Measurements from ENCODE around the gene POU4F1.
"Not testable (repeated sequence)": the region's sequence is repeated elsewhere in the genome, so short reads cannot be mapped to it uniquely, and the experiment has no call there.

Gene POU4F1

GRCh38 chr13:78603240-78603957 is at the start of gene POU4F1:
POU4F1 (minus strand) TSS chr13:78603552; CDS start chr13:78603326, 226 bp downstream.
- H3K27ac ChIP-seq, result no peak within 1 kb of the TSS
- no peak for TF ChIP-seq CTCF (IDR thresholded peaks at IDR 0.05)
- no peak for TF ChIP-seq ZFX (IDR thresholded peaks at IDR 0.05; ENCODE audit: borderline replicate concordance)

DNA sequence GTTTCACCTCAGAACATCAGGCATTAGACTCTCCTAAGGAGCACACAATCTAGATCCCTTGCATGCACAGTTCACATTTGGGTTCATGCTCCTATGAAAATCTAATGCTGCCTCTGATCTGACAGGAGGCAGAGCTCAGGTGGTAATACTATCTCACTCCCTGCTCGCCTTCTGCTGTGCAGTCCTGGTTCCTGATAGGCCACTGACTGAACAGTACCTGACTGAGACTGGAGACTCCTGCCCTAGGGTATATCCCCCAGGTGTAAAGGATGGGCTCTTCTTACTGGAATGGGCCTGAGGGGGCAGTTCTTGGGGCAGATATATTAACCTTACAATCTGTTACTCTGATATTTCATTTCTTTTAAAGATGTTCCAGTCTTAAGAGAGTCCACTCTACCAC is 49.3 kb upstream of the POU4F1 start:
- H3K27ac ChIP-seq, result no peak overlapping the region
- TF ChIP-seq ZFX (IDR thresholded peaks at IDR 0.05; ENCODE audit: borderline replicate concordance) (no peak), CTCF (IDR thresholded peaks at IDR 0.05) (no peak)

DNA sequence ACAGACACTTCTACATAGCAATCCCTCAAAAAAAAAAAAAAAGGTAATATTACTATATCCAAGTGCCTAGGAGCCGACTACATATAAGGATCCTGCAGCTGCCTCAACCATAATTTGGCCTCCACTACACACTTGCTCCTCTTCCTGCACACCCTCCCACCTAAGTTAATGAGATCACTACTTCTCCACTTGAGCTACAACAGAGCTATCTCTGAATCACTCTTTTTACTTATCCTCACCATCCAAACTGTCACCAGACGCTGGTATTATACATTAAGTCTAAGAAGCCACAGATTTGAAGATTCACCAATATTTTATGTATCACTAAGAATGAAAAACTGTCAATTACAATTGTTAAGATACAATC is 47.3 kb upstream of the POU4F1 start:
- TF ChIP-seq ZFX (IDR thresholded peaks at IDR 0.05; ENCODE audit: borderline replicate concordance) (no peak), CTCF (IDR thresholded peaks at IDR 0.05) (no peak)
- H3K27ac ChIP-seq, result no peak overlapping the region

DNA sequence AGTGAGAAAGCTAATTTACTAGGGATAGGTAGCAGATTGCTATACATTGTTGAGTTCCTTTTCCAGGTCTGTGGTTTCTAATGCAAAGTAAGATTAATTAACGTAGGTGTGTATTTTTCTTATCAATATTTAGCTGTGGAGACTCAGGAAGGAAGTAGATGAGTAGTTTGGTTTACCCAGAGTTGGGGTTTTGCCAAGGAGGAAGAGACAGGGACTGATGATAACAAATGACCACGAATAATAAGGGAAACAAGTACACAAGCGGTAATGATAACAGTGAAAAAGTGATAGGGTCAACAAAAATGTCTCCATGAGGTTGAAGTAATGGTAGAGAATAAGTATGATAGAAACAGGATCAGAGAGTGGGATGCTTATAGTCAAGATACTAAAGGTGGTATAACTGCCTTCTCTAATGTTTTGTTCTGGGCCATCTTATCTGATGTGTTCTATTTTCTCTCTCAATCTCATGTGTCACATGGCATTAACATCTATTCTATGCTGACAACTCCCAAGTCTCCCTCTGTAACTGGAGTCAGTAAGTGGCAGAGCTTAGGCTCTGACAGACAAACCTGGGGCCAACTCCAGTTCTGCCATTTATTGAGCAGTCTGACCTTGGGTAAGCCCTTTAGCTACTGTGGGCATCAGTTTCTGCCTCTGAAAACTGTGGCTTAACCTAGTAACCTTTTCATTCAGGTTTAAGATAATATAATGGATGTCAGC is 46.8 kb upstream of the POU4F1 start:
- TF ChIP-seq CTCF (IDR thresholded peaks at IDR 0.05) (no peak), ZFX (IDR thresholded peaks at IDR 0.05; ENCODE audit: borderline replicate concordance) (no peak)
- H3K27ac ChIP-seq, result no peak overlapping the region

DNA sequence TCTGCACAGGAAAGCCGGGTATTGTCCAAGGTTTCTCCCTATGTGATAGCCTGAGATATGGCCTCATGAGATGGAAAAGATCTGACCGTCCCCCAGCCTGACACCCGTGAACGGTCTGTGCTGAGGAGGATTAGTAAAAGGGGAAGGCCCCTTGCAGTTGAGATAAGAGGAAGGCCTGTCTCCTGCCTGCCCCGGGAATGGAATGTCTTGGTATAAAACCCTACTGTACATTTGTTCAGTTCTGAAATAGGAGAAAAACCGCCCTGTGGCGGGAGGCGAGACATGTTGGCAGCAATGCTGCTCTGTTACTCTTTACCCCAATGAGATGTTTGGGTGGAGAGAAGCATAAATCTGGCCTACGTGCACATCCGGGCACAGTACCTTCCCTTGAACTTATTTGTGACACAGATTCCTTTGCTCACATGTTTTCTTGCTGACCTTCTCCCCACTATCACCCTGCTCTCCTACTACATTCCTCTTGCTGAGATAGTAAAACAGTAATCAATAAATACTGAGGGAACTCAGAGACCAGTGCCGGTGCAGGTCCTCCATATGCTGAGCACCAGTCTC is 43.8 kb upstream of the POU4F1 start:
- H3K27ac ChIP-seq, result not testable (repeated sequence)

GRCh38 chr13:78638216-78638615 is 34.9 kb upstream of the POU4F1 start:
- no peak overlapping the region for H3K27ac ChIP-seq
- no peak for TF ChIP-seq ZFX (IDR thresholded peaks at IDR 0.05; ENCODE audit: borderline replicate concordance)
- TF ChIP-seq CTCF (IDR thresholded peaks at IDR 0.05), result no peak

DNA sequence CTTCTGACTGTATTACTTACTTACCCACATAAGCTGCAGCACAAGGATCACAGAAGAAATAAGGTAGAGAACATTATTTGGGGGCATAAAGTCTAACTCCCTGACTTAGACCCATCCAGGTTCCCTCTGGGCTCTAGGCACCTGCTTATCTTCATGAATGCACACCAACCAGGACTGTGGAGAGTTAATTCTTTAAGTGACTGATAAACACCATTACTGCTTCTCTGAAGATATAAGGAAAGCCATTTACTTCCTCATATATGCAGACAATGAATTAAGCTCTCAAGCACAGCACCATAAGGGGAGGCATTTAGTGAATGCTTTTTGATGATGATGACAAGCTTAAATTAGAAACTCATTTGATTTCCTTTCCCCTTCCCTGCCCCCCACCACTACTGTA is 33.1 kb upstream of the POU4F1 start:
- TF ChIP-seq ZFX (IDR thresholded peaks at IDR 0.05; ENCODE audit: borderline replicate concordance) (no peak), CTCF (IDR thresholded peaks at IDR 0.05) (no peak)
- H3K27ac ChIP-seq, result no peak overlapping the region

Data from 22Rv1 (cell line).